Measurements from ENCODE around the gene OXLD1. TPM values are rescaled to one million over a fixed set of nuclear protein-coding genes. Genes with fewer than 3 reads are reported as not detected.

OXLD1 gene
- total and polyA plus RNA-seq, 10 of the 15 experiments (the other 5 are each of a cell fraction or from before 2014, with no cell fraction given) = 4.6 to 89.5 (median 39.8) TPM

DNA sequence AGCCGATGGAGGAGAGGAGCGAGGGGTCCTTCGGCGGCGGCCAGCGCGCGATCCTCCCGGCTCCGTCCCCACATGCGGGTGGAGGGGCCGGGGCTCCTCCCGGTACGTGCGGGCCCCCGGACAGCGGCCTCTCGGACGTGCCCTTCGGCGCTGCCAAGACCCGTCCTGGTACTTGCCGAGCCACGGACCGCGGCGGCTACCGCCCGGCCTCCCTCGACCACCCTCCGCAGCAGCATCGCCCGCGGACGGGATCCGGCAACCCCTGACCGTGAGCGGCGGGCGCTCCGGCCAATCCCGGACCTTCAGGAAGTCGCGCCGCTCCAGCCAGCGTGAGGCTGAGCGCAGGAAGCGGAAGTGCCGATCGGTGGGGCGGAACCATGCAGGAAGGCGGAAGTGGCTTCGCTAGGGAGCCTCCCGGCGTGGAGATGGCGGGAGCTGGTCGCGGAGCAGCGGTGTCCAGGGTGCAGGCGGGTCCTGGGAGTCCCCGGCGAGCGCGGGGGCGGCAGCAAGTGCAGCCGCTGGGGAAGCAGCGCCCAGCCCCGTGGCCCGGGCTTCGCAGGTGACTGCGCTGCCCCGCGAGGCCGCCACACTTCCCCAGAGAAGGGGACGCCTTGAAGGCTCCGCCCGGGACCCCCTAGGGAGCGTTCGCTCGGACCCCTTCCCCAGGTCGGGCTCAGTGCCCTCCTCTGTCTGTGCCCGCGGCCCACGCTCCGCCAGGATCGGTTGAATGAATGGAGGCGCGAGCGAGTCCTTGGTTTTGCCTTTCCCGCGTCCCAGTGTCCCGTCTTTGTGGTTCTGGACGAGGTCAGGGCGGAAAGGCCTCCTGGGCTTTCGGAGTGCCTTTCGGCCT is at the start of gene OXLD1, which contains the start of gene CCDC137 (continued):
- TF ChIP-seq, protein P1, sequence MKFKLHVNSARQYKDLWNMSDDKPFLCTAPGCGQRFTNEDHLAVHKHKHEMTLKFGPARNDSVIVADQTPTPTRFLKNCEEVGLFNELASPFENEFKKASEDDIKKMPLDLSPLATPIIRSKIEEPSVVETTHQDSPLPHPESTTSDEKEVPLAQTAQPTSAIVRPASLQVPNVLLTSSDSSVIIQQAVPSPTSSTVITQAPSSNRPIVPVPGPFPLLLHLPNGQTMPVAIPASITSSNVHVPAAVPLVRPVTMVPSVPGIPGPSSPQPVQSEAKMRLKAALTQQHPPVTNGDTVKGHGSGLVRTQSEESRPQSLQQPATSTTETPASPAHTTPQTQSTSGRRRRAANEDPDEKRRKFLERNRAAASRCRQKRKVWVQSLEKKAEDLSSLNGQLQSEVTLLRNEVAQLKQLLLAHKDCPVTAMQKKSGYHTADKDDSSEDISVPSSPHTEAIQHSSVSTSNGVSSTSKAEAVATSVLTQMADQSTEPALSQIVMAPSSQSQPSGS (IDR thresholded peaks at IDR 0.05; ENCODE audit: low read length) = no peak
- TF ChIP-seq SUPT20H (IDR thresholded peaks at IDR 0.05; ENCODE audit: borderline replicate concordance, control insufficient read depth, low read depth, low read length) (no peak), ZNF207 (IDR thresholded peaks at IDR 0.05; ENCODE audit: borderline replicate concordance) (0 out of 2 replicates have a peak, but pooled peaks have one; percentile 62), MEF2B (IDR thresholded peaks at IDR 0.05; ENCODE audit: partially characterized antibody, poor library complexity, severe bottlenecking) (no peak), ZBTB4 (CRISPR knock-in tag; IDR thresholded peaks at IDR 0.05) (no peak), IRF3 (IDR thresholded peaks at IDR 0.05) (peak; percentile 85), CEBPB (IDR thresholded peaks at IDR 0.05; ENCODE audit: borderline replicate concordance in 1 of 2, low read depth in 2 of 2, low read length in 2 of 2) (no peak), PBX3 (IDR thresholded peaks at IDR 0.05; ENCODE audit: insufficient replicate concordance, low read depth, low read length) (peak; percentile 99), PML (IDR thresholded peaks at IDR 0.05; ENCODE audit: low read length) (peak; percentile 37; the same call in 1 of the 2 replicates), PAX8 (IDR thresholded peaks at IDR 0.05) (no peak), POLR2A (IDR thresholded peaks at IDR 0.05; ENCODE audit: low read depth, low read length) (peak; percentile 99), RCOR1 (conservative IDR thresholded peaks at IDR 0.05; ENCODE audit: low read depth, low read length) (no peak), SREBF1 (IDR thresholded peaks at IDR 0.05; ENCODE audit: low read length) (no peak)
- TF ChIP-seq, protein P2, sequence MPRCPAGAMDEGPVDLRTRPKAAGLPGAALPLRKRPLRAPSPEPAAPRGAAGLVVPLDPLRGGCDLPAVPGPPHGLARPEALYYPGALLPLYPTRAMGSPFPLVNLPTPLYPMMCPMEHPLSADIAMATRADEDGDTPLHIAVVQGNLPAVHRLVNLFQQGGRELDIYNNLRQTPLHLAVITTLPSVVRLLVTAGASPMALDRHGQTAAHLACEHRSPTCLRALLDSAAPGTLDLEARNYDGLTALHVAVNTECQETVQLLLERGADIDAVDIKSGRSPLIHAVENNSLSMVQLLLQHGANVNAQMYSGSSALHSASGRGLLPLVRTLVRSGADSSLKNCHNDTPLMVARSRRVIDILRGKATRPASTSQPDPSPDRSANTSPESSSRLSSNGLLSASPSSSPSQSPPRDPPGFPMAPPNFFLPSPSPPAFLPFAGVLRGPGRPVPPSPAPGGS (IDR thresholded peaks at IDR 0.05; ENCODE audit: borderline replicate concordance, insufficient read depth, low read depth, low read length, poor library complexity, severe bottlenecking) = no peak
- TF ChIP-seq, protein P3, sequence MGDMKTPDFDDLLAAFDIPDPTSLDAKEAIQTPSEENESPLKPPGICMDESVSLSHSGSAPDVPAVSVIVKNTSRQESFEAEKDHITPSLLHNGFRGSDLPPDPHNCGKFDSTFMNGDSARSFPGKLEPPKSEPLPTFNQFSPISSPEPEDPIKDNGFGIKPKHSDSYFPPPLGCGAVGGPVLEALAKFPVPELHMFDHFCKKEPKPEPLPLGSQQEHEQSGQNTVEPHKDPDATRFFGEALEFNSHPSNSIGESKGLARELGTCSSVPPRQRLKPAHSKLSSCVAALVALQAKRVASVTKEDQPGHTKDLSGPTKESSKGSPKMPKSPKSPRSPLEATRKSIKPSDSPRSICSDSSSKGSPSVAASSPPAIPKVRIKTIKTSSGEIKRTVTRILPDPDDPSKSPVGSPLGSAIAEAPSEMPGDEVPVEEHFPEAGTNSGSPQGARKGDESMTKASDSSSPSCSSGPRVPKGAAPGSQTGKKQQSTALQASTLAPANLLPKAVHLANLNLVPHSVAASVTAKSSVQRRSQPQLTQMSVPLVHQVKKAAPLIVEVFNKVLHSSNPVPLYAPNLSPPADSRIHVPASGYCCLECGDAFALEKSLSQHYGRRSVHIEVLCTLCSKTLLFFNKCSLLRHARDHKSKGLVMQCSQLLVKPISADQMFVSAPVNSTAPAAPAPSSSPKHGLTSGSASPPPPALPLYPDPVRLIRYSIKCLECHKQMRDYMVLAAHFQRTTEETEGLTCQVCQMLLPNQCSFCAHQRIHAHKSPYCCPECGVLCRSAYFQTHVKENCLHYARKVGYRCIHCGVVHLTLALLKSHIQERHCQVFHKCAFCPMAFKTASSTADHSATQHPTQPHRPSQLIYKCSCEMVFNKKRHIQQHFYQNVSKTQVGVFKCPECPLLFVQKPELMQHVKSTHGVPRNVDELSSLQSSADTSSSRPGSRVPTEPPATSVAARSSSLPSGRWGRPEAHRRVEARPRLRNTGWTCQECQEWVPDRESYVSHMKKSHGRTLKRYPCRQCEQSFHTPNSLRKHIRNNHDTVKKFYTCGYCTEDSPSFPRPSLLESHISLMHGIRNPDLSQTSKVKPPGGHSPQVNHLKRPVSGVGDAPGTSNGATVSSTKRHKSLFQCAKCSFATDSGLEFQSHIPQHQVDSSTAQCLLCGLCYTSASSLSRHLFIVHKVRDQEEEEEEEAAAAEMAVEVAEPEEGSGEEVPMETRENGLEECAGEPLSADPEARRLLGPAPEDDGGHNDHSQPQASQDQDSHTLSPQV (IDR thresholded peaks at IDR 0.05) = no peak

All from GM12878 (cell line).